ENCODE data around the gene ACAP2.

DNA sequence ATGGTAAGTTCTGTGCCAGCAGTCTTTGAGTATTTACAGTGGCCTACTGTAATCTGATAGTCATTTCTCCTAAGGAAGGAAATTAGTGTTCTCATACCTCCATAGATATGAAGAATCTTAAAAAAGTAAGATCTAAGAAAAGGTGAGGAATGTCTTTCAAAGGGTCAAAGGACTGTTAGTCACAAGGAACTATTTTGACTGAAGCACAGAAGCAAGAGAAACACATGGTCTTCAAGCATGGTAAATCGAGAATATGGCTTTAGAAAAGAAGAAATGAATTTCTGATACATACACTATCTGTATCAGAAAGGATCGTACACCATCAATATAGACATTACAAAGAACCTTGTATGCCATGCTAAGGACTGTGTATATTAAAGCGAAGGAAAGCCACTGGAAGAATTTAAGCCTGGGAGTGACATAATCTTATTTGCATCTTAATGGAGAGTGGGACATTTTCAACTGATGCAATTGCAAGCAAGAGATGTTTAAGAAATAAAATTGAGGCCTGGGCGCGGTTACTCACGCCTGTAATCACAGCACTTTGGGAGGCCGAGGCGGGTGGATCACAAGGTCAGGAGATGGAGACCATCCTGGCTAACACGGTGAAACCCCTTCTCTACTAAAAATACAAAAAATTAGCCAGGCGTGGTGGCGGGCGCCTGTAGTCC lies 5.5 kb upstream of the ACAP2 start:
- TF ChIP-seq, protein P1, sequence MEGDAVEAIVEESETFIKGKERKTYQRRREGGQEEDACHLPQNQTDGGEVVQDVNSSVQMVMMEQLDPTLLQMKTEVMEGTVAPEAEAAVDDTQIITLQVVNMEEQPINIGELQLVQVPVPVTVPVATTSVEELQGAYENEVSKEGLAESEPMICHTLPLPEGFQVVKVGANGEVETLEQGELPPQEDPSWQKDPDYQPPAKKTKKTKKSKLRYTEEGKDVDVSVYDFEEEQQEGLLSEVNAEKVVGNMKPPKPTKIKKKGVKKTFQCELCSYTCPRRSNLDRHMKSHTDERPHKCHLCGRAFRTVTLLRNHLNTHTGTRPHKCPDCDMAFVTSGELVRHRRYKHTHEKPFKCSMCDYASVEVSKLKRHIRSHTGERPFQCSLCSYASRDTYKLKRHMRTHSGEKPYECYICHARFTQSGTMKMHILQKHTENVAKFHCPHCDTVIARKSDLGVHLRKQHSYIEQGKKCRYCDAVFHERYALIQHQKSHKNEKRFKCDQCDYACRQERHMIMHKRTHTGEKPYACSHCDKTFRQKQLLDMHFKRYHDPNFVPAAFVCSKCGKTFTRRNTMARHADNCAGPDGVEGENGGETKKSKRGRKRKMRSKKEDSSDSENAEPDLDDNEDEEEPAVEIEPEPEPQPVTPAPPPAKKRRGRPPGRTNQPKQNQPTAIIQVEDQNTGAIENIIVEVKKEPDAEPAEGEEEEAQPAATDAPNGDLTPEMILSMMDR (conservative IDR thresholded peaks at IDR 0.05), result no peak
- no peak for TF ChIP-seq ZFX (IDR thresholded peaks at IDR 0.05)
